T follicular helper cell (primary cell): Measurements from ENCODE around the gene PPP3CB.
"Not testable (repeated sequence)": the region's sequence is repeated elsewhere in the genome, so short reads cannot be mapped to it uniquely, and the experiment has no call there.

Source experiments
- DNase-seq: peaks from one replicate; pipeline ENCODE4 v3.0.0-alpha.2; 2020; ENCODE audit warnings: low read depth

The PPP3CB gene

DNA sequence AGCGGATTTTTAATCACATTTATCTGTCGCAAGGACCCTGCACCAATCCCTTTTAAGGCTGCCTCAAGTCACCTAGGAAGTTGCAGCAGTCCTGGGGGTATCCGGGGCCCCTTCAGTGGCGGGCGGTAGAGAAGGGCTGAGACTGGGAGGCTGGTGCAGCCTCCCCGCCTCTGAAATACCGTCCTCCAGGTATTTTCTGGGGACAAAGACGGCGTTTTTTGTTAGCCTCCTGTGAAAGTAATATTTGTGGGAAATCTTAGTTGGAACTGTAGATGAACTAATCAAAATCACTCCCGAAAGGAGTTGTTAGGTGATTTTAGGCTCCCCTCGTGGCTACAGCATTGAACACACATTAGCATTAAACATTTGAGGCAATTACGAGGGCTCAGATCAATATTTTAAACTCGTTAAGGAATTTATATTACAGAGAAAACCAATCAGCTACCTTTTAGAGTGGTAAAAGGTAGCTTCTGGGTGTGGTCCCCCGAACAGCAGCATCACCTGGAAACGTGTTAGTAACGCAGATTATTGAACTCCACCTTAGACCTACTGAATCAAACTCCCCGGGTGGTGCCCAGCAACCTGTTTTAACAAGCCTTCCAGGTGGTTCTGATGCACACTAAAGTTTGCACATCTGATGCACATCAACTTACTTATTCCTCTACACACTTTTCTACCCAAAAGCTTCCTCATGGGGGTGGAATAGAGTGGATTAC lies 81.4 kb downstream of the PPP3CB start:
- no peak for DNase-seq

- peak; percentile 90 for DNase-seq
Measured at GRCh38 chr10:73413528-73414229, 82.1 kb downstream of the PPP3CB start, which contains the start of gene ANXA7. Gene ANXA7 (minus strand): TSS chr10:73414058. CDS start chr10:73400856, 13,202 bp downstream.

DNA sequence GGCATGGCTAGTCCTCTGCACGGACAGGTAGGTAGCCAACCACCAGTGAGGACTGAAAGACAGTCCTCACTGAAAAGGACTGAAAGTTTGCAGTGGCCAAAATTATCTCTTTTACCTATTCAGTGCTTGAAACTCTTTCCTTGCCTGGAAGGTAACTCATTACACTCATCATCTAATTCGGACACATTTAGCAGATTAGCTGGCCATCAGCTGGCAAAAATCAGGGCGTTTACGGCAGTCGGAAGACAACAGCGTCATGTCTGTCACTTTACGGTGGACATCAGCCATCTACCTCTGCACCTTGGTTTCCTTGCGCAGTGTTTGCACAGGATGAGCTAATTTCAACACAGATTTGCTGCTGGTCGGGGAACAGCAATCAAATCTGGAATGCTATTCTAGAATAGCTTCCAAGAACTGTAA lies 82.7 kb downstream of the PPP3CB start:
- DNase-seq, result peak; percentile 4

GRCh38 chr10:73410897-73411296 lies 84.9 kb downstream of the PPP3CB start:
- no peak for DNase-seq

- DNase-seq, result no peak
Measured at GRCh38 chr10:73408978-73409521, 86.8 kb downstream of the PPP3CB start.

- no peak for DNase-seq
Measured at GRCh38 chr10:73408061-73408460, 87.8 kb downstream of the PPP3CB start.

DNA sequence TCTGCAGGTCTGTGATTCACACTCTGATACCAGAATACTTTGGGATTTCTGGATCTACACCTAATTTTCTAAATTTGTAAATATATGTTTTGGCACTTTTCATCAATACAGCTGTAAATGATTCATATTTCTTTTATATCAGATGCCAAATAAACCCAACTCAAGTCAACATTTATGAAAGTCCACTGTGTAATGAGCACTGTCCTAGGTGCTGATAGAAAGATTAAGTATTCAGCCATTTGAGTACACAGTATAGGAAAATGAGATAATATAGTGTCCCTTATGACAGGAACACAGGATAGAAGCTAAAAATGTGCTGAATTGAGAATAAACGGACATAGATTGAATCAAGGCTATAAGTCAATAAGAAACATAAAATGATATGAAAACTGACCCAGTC lies 88.3 kb downstream of the PPP3CB start:
- DNase-seq, result no peak

GRCh38 chr10:73406846-73407245 lies 89.0 kb downstream of the PPP3CB start:
- DNase-seq, result no peak

DNA sequence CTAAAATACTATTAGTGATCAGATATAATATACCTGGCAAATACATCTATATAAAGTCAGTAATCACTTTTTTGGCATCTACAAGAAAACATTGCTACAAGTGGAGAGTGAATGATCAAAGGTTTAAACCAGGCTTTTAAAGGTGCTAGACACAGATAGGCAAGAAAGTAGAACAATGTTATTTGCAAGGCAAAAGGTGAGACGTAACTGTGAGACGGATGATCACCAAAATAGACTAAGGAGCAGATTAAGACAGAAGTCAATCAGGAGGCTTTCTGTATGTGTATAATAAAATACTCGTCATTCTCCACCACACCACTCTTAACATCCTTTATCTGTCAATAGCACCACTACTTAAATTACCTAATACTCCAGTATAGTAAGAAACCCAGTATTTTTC lies 90.3 kb downstream of the PPP3CB start:
- no peak for DNase-seq

DNA sequence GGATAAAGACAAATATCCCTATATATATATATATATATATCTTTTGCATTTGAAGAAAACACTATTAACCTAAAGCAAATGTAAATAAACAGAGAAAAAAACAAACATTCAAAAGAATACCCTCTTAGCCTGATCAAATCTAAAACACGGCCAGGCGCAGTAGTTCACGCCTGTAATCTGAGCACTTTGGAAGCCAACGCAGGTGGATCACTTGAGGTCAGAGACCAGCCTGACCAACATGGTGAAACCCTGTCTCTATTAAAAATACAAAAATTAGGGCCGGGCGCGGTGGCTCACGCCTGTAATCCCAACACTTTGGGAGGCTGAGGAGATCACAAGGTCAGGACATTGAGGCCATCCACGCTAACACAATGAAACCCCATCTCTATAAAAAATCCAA lies 91.1 kb downstream of the PPP3CB start:
- no peak for DNase-seq

DNA sequence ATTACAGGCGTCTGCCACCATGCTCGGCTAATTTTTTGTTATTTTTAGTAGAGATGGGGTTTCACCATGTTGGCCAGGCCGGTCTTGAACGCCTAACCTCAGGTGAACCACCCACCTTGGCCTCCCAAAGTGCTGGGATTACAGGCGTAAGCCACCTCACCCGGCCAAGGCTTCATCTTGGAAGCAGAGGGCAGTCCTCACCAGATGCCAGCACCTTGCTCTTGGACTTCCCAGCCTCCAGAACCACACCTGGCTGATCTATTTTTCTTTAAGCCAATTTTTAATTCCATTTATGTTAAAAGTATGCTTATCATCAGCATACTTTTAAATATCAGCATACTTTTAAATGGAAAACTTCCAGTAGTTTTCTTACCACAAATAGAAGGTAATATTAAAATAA lies 94.2 kb downstream of the PPP3CB start:
- DNase-seq, result no peak

- no peak for DNase-seq
Measured at GRCh38 chr10:73399063-73399462, 96.8 kb downstream of the PPP3CB start.

GRCh38 chr10:73398024-73398423 lies 97.8 kb downstream of the PPP3CB start:
- no peak for DNase-seq

- DNase-seq, result not testable (repeated sequence)
Measured at GRCh38 chr10:73394325-73394724, 101.5 kb downstream of the PPP3CB start.

GRCh38 chr10:73388228-73388627 lies 107.6 kb downstream of the PPP3CB start:
- DNase-seq, result no peak

DNA sequence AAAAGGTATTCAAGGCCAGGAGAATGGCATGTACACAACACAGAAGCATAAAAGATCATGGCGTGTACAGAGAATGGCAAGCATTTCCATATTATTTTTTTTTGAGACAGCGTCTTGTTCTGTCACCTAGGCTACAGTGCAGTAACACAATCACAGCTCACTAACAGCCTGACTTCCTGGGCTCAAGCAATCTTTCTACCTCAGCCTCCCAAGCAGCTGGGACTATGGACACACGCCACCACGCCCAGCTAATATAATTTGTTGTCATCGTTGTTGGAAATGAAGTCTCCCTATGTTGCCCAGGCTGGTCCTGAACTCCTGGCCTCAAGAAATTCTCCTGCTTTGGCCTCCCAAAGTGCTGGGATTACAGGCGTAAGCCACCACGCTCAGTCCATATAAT lies 109.2 kb downstream of the PPP3CB start:
- DNase-seq, result no peak
